K562 (cell line): Measurements from ENCODE around the gene CRTC3.

ENCODE experiments used
- CHD2 ChIP-seq: IDR thresholded peaks from 2 replicates; pipeline ENCODE4 v1.6.1; 2011; ENCODE audit warnings: low read depth, low read length
- CTCF ChIP-seq, 3 experiments: IDR thresholded peaks in 2 of 3; conservative IDR thresholded peaks in 1 of 3; 2 replicates each; pipeline ENCODE4 v1.5.1; 2011 to 2012; ENCODE audit warnings: low read length in 3 of 3, mild to moderate bottlenecking in 3 of 3, control low read depth in 2 of 3, improper control_type of control experiment in 1 of 3, inconsistent platforms in 1 of 3, low read depth in 1 of 3, mixed read lengths in 1 of 3, moderate library complexity in 1 of 3; ENCODE audit not compliant: insufficient read depth in 2 of 3
- EZH2 ChIP-seq: IDR thresholded peaks from 2 replicates; pipeline ENCODE4 v1.6.1; 2012; ENCODE audit warnings: low read depth, mild to moderate bottlenecking, inconsistent platforms, low read length, borderline replicate concordance
- NRF1 ChIP-seq, 2 experiments: fragments of 450-650 bp; IDR thresholded peaks in 1 of 2; conservative IDR thresholded peaks in 1 of 2; 2 replicates each; pipeline ENCODE4 v1.6.1; 2014; ENCODE audit warnings: mild to moderate bottlenecking in 2 of 2
- RAD21 ChIP-seq, 2 experiments: fragments of 250-450 bp in 1 of 2; fragments of 450-650 bp in 1 of 2; sonication (Bioruptor Pico) in 1 of 2; formaldehyde crosslinking in 1 of 2; IDR thresholded peaks in 1 of 2; conservative IDR thresholded peaks in 1 of 2; 2 replicates each; pipeline versions ENCODE4 v1.4.0 to v1.8.0; 2020 to 2022; ENCODE audit warnings: mild to moderate bottlenecking in 2 of 2, moderate library complexity in 1 of 2
- RBFOX2 ChIP-seq: fragments of 200-400 bp; formaldehyde crosslinking; IDR thresholded peaks from 2 replicates; pipeline ENCODE4 v1.6.1; 2017; ENCODE audit warnings: low read depth, mild to moderate bottlenecking, low read length, moderate library complexity
- TARDBP ChIP-seq: fragments of 450-650 bp; IDR thresholded peaks from 2 replicates; pipeline ENCODE4 v1.6.1; 2016
- ZFP36 ChIP-seq: fragments of 150-350 bp; IDR thresholded peaks from 2 replicates; pipeline ENCODE4 v1.6.1; 2018; ENCODE audit warnings: low read length, low read depth; ENCODE audit not compliant: partially characterized antibody
- ZNF431 ChIP-seq: sonication (generic); formaldehyde crosslinking; IDR thresholded peaks from 2 replicates; pipeline ENCODE4 v1.8.0; 2022; ENCODE audit warnings: mild to moderate bottlenecking, missing genetic modification reagents

GRCh38 chr15:90690585-90690984, 160.9 kb downstream of the CRTC3 start:
- TF ChIP-seq ZNF431 (CRISPR knock-in tag) = no peak
- TF ChIP-seq ZFP36 = no peak
- no peak for TF ChIP-seq RAD21 (CRISPR knock-in tag; conservative IDR thresholded peaks at IDR 0.05 in 1 of 2, IDR thresholded peaks at IDR 0.05 in 1 of 2)
- no peak for TF ChIP-seq CHD2
- no peak for TF ChIP-seq NRF1 (conservative IDR thresholded peaks at IDR 0.05 in 1 of 2, IDR thresholded peaks at IDR 0.05 in 1 of 2)
- no peak for TF ChIP-seq EZH2
- TF ChIP-seq RBFOX2 = no peak
- TF ChIP-seq TARDBP = no peak
- TF ChIP-seq CTCF (IDR thresholded peaks at IDR 0.05 in 2 of 3, conservative IDR thresholded peaks at IDR 0.05 in 1 of 3; ENCODE audit: insufficient read depth in 2 of 3, low read depth in 1 of 3, low read length in 3 of 3) = no peak
